Measurements from ENCODE around the gene MID1IP1. TPM values are rescaled to one million over a fixed set of nuclear protein-coding genes. Genes with fewer than 3 reads are reported as not detected.

Gene MID1IP1
- total RNA-seq, 4 donors from 2014 or later = 51.5 to 119 (median 69.0) TPM

DNA sequence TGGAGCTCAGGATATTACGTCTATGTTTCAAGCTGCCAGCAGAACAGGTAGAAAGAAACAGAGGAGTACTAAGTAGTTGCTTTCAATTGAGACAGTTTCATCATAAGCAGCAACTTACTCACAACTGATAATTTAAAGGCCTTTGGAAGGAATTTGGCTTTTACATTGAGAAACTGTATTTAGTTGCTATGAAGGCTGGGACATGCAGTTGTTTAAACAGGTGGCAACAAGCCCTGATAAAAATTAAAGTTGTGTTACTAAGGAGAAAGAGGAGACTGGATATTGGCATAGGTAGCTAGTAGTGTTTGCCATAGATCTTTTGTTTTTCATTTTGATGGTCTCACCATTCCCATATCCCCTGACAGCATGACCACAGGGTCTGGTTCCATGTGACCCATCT lies 18.4 kb downstream of the MID1IP1 start:
- no peak overlapping the region for H3K27ac ChIP-seq (replicated peaks in 1 of 4)
- no peaks in the 10 kb centered on the region for H3K27me3 ChIP-seq
- TF ChIP-seq POLR2A (IDR thresholded peaks at IDR 0.05; ENCODE audit: low read depth) (no peak), POLR2AphosphoS5 (IDR thresholded peaks at IDR 0.05) (no peak), EP300 (IDR thresholded peaks at IDR 0.05) (no peak)
- TF ChIP-seq, protein P1, sequence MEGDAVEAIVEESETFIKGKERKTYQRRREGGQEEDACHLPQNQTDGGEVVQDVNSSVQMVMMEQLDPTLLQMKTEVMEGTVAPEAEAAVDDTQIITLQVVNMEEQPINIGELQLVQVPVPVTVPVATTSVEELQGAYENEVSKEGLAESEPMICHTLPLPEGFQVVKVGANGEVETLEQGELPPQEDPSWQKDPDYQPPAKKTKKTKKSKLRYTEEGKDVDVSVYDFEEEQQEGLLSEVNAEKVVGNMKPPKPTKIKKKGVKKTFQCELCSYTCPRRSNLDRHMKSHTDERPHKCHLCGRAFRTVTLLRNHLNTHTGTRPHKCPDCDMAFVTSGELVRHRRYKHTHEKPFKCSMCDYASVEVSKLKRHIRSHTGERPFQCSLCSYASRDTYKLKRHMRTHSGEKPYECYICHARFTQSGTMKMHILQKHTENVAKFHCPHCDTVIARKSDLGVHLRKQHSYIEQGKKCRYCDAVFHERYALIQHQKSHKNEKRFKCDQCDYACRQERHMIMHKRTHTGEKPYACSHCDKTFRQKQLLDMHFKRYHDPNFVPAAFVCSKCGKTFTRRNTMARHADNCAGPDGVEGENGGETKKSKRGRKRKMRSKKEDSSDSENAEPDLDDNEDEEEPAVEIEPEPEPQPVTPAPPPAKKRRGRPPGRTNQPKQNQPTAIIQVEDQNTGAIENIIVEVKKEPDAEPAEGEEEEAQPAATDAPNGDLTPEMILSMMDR (IDR thresholded peaks at IDR 0.05) = no peak
- no peaks in the 10 kb centered on the region for H3K36me3 ChIP-seq
- WGBS = 65% methylated on average over 1 of the region's 1 CpG
- intact Hi-C loops (cut with DNase I) = no loop called here
- H3K9me3 ChIP-seq = no peaks in the 10 kb centered on the region
- DNase-seq (ENCODE audit: extremely low spot score) = no peak
- no peak overlapping the region for H3K4me3 ChIP-seq
- peaks cover 0 to 7% (median 3%) of the 10 kb centered on the region in 4 donors for H3K4me1 ChIP-seq

DNA sequence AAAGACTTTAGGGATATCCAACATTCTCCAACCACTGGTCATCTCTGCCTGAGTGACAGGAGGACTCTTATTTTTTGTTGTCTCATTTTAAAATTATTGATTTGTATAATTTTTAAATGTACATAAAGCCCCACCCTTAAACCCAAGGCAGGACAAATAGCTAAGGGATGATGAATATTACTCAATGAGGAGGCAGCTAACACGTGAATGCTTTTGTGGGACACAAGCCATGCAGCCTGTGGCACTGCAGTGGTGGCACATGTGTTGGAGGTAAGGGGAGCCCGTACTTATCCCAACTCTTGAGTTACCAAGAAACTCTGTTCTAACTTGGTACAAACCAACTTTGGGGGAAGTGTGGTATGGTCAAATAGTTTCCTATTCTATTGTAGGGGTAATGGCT lies 19.5 kb downstream of the MID1IP1 start:
- no peak overlapping the region for H3K27ac ChIP-seq (replicated peaks in 1 of 4)
- no peaks in the 10 kb centered on the region for H3K27me3 ChIP-seq
- no peaks in the 10 kb centered on the region for H3K36me3 ChIP-seq
- H3K4me3 ChIP-seq = no peak overlapping the region
- TF ChIP-seq EP300 (IDR thresholded peaks at IDR 0.05) (no peak), POLR2A (IDR thresholded peaks at IDR 0.05; ENCODE audit: low read depth) (no peak)
- TF ChIP-seq, protein P1 (IDR thresholded peaks at IDR 0.05) = no peak
- intact Hi-C loops (cut with DNase I) = no loop called here
- H3K4me1 ChIP-seq = peaks cover 0 to 7% (median 3%) of the 10 kb centered on the region in 4 donors
- 76% methylated on average over 2 of the region's 2 CpGs for WGBS
- no peak for DNase-seq (ENCODE audit: extremely low spot score)
- H3K9me3 ChIP-seq = no peaks in the 10 kb centered on the region

DNA sequence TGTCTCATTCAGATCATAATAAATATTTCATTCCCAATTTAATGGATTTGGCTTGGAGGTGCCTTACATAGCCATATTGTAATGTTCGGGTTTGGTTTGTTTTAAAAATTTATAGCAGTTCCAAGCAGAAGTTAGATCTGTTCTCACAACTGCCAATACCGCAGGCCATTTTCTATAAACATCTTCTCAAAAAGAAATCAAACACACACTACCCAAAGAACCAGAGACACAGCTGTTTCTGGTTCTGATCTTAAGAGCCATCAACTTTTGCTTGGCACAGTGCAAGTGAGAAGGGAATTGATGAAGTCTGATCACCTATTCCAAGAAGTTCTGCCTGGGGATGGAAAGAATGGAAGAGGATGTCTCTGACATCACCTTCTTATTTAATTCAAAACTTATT lies 22.9 kb downstream of the MID1IP1 start:
- Histone ChIP-seq H3K36me3 (no peaks in the 10 kb centered on the region), H3K27me3 (no peaks in the 10 kb centered on the region), H3K9me3 (no peaks in the 10 kb centered on the region), H3K27ac (replicated peaks in 1 of 4) (no peak overlapping the region), H3K4me3 (no peak overlapping the region), H3K4me1 (no peaks in the 10 kb centered on the region)
- 65% methylated on average over 2 of the region's 2 CpGs for WGBS
- DNase-seq (ENCODE audit: extremely low spot score) = no peak
- TF ChIP-seq POLR2AphosphoS5 (IDR thresholded peaks at IDR 0.05) (no peak), POLR2A (IDR thresholded peaks at IDR 0.05; ENCODE audit: low read depth) (no peak), EP300 (IDR thresholded peaks at IDR 0.05) (no peak)
- TF ChIP-seq, protein P1 (IDR thresholded peaks at IDR 0.05) = no peak
- intact Hi-C loops (cut with DNase I) = no loop called here

DNA sequence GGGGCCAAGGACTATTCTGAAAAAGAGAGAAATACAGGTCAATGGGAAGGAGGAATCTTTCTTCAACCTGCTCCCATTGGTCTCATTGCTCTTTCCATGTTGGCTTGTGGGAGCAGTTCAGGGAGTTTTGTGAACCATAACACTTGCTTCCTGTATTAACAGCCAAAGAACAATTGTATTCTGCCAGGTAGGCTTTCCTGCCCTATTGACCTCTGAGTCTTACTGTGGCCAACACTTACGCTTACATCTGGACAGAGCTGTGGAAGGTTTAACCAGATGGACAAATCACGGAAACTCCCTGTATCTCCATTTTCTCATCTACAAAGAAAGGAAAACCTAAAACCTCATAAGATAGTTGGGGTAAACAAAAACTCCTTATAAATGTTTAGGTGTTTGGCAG lies 30.7 kb downstream of the MID1IP1 start:
- H3K4me1 ChIP-seq = no peaks in the 10 kb centered on the region
- no peaks in the 10 kb centered on the region for H3K27me3 ChIP-seq
- H3K27ac ChIP-seq (replicated peaks in 1 of 4) = no peak overlapping the region
- H3K4me3 ChIP-seq = no peak overlapping the region
- DNase-seq (ENCODE audit: extremely low spot score) = no peak
- intact Hi-C loops (cut with DNase I) = no loop called here
- H3K36me3 ChIP-seq = no peaks in the 10 kb centered on the region
- 77% methylated on average over 2 of the region's 2 CpGs for WGBS
- no peaks in the 10 kb centered on the region for H3K9me3 ChIP-seq
- no peak for TF ChIP-seq POLR2AphosphoS5 (IDR thresholded peaks at IDR 0.05)

DNA sequence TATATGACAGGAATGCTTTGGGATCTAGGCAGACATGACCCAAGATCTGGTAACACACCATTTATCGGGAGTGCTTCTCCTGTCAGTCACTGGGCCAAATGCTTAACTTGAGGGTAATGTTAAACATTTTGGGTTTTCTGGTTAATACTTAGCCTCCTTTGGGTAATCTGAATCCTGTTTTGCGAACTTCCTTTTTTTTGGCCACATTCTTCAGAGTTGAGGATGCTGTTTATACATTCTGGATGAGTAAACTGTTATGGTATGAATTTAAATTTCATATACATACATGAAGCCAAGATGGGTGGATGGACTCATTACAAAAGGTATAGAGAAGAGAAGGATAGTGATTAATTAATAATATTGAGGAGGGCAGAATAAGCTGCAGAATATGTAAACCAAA lies 36.1 kb downstream of the MID1IP1 start:
- intact Hi-C loops (cut with DNase I) = no loop called here
- H3K4me1 ChIP-seq = no peaks in the 10 kb centered on the region
- H3K27me3 ChIP-seq = no peaks in the 10 kb centered on the region
- H3K36me3 ChIP-seq = no peaks in the 10 kb centered on the region
- no peak overlapping the region for H3K4me3 ChIP-seq
- no peak for DNase-seq (ENCODE audit: extremely low spot score)
- WGBS = 73% methylated on average over 2 of the region's 2 CpGs
- no peak overlapping the region for H3K27ac ChIP-seq (replicated peaks in 1 of 4)
- H3K9me3 ChIP-seq = no peaks in the 10 kb centered on the region
- TF ChIP-seq POLR2A (IDR thresholded peaks at IDR 0.05; ENCODE audit: low read depth) = no peak
- TF ChIP-seq EP300 (IDR thresholded peaks at IDR 0.05) = no peak
- TF ChIP-seq, protein P1 (IDR thresholded peaks at IDR 0.05) = no peak
- TF ChIP-seq POLR2AphosphoS5 (IDR thresholded peaks at IDR 0.05) = no peak

Measured in esophagus muscularis mucosa (tissue), 4 donors.